ENCODE measurements around the gene NXPE1.
"Not testable (repeated sequence)": the region's sequence is repeated elsewhere in the genome, so short reads cannot be mapped to it uniquely, and the experiment has no call there.

Gene NXPE1

DNA sequence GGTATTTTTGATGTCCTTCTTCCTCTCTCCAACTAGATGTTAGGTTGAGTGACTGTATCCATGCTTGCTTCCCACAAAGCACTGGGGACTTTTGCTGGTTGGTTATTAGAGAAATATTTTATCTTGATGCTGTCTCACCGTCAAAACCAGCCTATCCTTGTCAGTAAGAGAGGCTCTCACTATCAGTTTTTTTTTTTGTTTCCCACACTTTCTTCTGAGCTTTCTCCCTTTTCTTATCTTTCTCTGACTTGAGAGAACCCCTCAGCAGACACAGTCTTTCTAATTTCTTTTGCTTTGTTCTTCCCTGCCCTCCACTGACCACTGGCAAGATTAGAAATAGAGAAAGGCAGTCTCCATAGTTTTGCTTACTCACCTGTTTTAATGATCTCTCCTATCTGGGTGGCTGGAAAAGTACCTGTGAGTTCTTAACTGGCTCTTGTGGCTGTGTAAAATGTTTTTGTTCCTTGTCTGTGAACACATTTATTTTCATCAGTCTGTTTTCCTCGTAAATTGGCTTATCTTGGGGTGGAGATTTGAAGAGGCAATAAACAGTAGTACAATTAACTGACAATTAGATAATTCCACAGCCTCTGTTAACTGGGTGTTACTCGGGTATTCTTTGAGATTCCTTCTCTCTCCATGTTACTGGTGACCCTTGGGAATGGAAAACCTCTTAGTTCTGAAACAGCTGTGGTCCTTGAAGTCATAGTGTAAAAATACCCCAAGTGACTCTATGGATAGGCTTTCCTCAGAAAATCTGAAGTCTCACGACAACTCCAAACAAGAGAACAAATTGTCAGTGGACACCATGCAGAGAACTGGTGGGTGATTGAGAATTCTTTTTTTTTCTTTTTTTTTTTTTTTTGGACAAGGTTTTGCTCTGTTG, at the start of gene NXPE1:
TSS of gene NXPE1 (minus strand) at position 457 of the 886 bp plus-strand sequence. CDS start 8,680 bp downstream, outside the sequence.
- FAIRE-seq, result no peak

DNA sequence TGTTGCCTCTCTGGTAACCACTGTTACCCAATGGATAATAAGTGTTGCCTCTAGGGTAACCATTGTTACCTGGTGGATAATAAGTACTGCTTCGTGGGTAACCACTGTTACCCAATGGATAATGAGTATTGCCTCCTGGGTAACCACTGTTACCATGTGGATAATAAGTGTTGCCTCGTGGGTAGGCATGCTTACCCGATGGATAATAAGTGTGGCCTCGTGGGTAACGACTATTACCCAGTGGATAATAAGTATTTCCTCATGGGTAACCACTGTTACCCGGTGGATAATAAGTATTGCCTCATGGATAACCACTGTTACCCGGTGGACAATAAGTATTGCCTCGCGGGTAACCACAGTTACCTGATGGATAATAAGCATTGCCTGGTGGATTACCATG, 49.7 kb upstream of the NXPE1 start:
- no peak for FAIRE-seq

DNA sequence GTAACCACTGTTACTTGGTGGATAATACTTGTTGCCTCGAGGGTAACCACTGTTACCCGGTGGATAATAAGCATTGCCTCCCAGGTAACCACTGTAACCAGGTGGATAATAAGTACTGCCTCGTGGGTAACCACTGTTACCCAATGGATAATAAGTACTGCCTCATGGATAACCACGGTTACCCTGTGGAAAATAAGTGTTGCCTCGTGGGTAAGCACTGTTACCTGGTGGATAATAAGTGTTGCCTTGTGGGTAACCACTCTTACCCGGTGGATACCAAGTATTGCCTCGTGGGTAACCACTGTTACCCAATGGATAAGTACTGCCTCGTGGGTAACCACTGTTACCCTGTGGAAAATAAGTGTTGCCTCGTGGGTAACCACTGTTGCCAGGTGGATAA, 48.9 kb upstream of the NXPE1 start:
- not testable (repeated sequence) for FAIRE-seq

DNA sequence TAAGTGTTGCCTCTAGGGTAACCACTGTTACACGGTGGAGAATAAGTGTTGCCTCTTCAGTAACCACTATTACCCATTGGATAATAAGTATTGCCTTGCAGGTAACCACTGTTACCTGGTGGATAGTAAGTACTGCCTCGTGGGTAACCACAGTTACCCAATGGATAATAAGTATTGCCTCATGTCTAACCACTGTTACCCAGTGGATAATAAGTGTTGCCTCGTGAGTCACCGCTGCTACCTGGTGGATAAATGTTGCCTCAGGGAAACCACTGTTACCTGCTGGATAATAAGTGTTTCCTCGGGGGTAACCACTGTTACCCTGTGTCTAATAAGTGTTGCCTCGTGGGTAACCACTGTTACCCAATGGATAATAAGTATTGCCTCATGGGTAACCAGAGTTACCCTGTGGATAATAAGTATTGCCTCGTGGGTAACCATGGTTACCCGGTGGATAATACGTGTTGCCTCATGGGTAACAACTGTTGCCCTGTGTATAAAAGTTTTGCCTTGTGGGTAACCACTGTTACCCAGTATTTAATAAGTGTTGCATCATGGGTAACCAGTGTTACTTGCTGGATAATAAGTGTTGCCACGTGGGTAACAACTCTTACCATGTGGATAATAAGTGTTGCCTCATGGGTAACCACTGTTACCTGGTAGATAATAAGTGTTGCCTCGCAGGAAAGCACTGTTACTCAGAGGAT, 48.2 kb upstream of the NXPE1 start:
- FAIRE-seq, result no peak

DNA sequence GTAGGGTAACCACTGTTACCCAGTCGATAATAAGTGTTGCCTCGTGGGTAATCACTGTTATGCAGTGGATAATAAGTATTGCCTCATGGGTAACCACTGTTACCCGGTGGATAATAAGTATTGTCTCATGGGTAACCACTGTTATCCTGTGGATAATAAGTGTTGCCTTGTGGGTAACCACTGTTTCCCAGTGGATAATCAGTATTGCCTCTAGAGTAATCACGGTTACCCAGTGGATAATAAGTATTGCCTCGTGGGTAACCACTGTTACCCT, 47.1 kb upstream of the NXPE1 start:
- not testable (repeated sequence) for FAIRE-seq

DNA sequence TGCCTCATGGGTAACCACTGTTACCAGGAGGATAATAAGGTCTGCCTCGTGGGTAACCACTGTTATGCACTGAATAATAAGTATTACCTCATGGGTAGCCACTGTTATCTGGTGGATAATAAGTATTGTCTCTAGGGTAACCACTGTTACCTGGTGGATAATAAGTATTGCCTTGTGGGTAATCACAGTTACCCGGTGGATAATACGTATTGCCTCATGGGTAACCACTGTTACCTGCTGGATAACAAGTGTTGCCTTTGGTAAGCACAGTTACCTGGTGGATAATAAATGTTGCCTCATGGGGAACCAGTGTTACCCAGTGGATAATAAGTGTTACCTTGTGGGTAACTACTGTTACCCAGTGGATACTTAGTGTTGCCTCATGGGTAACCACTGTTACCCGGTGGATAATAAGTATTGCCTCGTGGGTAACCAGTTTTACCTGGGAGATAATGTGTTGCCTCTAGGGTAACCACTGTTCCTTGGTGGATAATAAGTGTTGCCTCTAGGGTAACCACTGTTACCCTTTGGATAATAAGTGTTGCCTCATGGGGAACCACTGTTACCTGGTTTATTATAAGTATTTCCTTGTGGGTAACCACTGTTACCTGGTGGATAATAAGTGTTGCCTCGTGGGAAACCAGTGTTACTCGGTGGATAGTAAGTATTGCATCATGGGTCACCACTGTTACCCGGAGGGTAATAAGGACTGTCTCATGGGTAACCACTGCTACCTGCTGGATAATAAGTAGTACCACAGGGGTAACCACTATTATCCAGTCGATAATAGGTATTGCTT, 46.5 kb upstream of the NXPE1 start:
- no peak for FAIRE-seq

DNA sequence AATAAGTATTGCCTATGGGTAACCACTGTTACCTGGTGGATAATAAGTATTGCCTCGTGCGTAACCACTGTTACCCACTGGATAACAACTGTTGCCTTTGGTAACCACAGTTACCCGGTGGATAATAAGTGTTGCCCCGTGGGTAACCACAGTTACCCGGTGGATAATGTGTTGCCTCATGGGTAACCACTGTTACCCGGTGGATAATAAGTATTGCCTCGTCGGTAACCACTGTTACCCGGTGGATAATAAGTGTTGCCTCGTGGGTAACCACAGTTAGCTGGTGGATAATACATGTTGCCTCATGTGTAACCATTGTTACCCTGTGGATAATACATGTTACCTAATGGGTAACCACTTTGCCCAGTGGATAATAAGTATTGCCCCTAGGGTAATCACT, 45.7 kb upstream of the NXPE1 start:
- FAIRE-seq, result no peak

DNA sequence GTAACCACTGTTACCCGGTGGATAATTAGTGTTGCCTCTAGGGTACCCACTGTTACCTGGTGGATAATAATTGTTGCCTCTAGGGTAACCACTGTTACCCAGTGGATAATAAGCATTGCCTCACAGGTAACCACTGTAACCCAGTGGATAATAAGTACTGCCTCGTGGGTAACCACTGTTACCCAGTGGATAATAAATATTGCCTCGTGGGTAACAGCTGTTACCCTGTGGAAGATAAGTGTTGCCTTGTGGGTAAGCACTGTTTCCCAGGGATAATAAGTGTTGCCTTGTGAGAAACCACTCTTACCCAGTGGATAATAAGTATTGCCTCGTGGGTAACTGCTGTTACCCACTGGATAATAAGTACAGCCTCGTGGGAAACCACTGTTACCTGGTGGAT, 45.2 kb upstream of the NXPE1 start:
- no peak for FAIRE-seq

DNA sequence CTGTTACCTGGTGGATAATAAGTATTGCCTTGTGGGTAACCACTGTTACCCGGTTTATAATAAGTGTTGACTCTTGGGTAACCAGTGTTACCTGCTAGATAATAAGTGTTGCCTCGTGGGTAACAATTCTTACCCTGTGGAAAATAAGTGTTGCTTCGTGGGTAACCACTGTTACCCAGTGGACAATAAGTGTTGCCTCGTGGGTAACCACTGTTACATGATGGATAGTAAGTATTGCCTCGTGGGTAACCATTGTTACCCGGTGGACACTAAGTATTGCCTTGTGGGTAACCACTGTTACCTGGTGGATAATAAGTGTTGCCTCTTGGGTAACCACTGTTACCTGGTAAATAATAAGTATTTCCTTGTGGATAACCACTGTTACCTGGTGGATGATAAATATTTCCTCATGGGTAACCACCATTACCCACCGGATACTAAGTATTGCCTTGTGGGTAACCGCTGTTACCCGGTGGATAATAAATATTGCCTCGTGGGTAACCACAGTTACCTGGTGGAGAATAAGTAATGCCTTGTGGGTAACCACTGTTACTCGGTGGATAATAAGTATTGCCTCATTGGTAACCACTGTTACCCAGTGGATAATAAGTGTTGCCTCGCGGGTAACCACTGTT, 44.6 kb upstream of the NXPE1 start:
- FAIRE-seq, result no peak

DNA sequence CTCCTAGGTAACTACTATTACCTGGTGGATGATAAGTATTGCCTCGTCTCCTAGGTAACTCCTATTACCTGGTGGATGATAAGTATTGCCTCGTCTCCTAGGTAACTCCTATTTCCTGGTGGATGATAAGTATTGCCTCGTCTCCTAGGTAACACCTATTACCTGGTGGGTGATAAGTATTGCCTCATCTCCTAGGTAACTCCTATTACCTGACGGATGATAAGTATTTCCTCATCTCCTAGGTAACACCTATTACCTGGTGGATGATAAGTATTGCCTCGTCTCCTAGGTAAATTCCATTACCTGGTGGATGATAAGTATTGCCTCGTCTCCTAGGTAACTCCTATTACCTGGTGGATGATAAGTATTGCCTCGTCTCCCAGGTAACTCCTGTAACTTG, 43.5 kb upstream of the NXPE1 start:
- not testable (repeated sequence) for FAIRE-seq

DNA sequence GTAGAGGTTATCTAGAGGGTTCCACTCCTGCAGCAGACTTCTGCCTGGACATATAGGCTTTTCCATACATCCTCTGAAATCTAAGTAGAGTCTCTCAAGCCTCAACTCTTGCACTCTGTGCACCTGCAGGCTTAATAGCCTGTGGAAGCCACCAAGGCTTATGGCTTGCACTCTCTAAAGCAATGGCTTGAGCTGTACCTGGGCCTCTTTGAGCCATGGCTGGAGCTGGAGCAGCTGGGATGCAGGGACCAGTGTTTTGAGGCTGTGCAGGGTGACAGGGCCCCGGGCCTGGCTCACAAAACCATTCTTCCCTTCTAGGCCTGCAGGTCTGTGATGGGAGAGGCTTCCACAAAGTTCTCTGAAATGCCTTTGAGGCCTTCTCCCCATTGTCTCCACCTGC, 38.8 kb upstream of the NXPE1 start:
- no peak for FAIRE-seq

DNA sequence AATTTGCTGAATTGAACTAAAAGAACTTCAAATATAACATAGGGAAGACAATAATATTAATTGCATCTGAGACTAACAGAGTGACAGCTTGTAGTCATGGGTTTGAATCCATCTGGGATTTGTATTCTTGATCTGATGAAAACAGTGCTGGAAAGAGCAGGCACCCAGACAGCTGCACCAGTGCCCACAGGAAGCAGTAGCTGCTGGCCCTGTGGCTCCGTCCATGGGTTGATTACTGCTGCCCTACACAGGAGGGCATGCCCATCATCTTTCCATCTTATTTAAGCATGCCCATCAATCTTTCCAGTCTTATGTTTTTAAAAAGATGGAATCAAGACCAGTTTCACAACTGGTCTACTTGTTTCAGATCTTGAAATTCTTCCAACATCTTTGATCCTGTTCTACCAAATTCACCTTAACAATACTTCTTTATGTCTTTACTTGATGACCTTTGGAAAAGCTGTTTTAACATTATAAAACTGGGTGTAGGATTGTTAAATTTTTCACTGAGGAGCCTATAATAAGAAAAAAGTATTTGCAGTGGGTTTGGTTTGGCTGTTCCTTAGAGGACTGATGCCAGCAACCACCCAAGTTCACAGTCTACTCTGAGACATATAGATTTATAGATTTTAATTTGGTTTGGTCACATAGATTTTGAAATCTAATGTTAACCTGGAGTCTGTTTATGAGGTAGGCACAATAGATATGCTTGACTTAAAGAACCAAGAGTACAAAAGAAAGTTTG, 36.7 kb upstream of the NXPE1 start:
- no peak for FAIRE-seq

DNA sequence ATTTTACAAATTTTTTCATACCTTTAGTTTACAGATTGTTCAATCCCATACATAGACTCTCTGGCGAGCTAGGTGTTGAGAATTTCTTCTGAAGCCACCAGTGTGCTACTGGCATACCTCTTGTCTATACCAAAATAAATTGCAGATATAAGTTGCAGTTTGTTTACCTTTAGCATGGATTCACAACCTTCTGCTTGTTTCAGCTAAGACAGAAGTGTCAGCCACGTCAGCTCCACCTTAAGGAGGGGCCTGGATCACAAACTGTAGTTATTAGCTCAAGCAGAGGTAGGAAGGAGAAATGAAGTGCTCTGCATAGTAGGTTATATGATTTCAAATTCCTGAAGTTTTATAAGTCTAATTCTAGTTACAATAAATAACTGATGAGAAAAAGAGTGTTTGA, 35.9 kb upstream of the NXPE1 start, which contains the start of gene NXPE4:
TSS of gene NXPE4 (minus strand) at position 216 of the 400 bp plus-strand sequence. CDS start 1,027 bp downstream, outside the sequence.
- FAIRE-seq, result no peak

DNA sequence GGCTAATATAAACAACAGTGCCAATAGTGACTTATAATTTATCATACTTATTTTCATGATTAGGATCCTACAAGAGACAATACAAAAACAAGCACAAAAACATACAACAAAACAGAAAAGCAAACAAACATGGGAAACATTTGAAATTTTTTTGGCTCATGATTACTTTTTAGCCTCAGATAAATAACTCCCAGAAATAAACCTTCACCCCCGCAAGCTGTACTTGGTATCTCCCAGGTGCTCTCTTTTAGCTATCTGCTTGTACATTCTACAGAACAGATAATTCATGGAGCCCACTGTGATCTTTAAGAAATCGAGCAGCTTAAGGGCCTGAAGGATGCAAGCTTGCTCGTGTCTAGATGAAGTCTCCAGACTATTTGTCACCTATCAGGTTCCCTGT, 35.0 kb upstream of the NXPE1 start:
- FAIRE-seq, result no peak

DNA sequence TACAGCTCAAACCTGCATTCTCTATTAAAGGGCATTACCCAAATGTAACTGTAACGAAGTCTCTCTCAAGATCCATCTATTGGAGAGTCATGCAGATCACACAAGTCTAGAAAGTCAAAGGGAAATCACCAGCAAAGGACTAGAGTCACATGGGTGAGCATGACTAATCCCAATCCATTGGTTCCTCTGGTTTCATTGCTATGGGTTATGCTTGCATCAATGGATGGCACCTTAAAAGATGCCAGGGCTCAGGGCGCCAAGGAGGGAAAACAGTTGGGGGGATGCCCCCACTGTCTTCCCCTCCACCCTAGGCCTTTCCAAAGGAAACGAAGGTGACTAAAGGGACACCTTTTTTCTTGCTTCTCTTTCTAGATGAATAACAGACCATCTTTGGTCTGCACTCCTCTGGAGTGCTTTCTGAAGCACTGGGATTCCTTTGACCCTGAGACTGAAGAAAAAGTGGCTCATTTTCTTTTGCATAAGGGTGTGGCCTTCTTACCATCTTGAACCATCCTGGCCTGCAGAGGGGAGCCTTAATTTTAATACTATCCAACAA, 27.8 kb upstream of the NXPE1 start:
- no peak for FAIRE-seq

DNA sequence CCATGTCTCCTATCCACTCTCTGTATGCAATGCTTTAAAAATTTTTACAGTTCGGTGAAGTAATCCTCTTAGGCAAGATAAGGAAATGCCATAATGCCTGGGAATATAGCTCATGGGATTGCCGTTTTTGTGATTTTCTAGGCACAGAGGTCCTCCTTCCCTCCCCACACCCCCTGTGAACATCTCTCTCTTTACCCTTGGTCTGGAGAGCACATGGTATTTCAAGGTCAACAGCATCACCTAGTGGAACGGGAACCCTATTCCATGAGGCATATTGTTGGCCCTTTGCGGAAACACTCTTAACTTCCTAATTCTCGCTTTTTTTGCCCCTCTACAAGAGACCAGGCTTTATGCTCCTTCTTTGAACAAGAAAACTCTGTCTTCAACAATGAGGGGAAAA, 27.1 kb upstream of the NXPE1 start:
- no peak for FAIRE-seq

DNA sequence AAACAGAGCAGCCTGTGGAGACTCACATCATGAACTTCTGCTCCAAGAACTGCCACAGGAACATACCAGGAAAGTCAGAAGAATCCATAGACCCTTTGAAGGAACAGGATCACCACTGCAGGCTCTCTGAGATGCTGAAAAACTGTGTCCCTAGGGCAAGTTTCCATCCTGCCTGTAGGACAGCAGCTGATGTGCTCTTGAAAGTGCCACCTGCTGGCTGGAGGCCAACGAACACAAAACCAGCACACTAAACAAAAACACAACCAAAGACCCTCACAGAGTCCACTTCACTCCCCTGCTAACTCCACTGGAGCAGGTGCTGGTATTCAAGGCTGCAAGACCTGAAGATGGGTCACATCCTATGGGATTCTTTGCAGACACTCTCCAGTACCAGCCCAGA, 12.0 kb upstream of the NXPE1 start:
- no peak for FAIRE-seq

DNA sequence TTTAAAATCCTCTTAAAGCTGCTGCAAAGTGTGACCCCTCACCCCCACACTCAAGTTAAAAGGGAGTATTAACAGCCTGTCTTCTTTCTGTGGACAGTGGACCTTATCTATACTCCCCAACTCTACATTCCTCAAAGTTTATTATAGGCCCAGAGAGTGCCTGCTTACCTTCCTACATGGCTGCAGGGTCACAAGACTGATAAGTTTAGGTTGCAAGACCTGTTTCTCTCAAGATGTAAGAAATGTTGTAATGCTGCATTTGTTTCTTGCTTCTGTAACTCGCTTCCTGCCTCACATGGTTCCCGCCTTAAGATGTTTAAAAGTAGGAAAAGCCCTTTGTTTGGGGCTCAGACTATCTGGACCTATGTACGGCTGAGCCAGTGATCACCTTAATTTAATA, 10.1 kb upstream of the NXPE1 start:
- FAIRE-seq, result no peak

DNA sequence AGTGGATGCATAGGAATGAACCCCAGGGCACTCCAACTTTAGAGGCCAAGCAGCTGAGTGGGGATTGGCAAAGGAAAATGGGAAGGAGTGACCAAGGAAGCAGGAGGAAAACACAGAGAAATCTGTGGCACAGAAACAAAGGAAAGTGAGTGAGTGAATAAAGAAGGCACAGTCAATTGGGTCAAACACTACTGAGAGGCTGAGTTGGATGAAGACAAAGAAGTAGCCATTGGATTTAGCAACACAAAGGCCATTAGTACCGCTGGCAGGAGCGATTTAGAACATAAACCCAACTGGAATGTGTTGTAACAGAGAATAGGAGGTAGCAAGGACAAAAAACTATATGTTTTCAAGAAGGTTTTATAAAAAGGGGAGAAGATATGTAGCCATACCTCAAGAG, 6.6 kb upstream of the NXPE1 start:
- FAIRE-seq, result no peak

DNA sequence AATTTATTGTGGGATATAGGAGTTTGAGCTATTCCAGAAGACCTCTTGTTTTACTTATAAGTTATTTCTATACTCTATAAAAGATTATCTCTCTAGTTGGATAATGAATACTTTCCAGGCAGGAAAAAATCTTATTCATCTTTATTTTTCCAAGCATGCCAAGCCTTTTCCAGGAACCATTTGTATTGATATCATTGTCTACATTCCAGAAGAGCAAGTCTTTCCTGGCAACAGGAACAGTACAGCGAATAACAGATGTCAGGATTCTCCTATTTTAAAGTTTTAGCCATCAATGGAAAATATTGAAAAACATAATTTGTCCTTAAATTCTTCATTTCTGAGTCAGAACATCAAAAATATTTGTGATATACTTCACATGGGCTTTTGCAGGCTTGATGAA, 5.2 kb upstream of the NXPE1 start:
- FAIRE-seq, result no peak

DNA sequence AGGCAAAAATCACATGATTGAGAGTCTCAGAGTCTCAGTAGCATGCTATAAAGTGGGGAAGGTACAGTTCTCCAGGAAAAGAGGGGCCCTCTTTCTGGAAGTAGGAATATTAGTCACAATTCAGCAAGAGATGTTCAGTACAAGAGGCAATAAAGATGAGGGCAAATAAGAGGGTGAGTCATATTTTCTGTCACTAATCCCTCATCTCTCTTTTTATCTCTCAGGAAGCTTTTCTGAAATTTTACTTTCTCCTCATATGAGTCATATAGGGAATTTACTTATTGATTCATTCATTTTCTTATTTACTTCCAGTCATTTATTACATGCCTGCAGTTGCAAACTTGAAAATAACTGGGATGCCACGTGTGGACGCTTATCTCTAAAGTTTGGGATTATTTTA, 3.4 kb upstream of the NXPE1 start:
- no peak for FAIRE-seq

Data from islet of Langerhans (tissue), 1 donor.